ENCODE data around the gene TEN1.

The TEN1 gene

DNA sequence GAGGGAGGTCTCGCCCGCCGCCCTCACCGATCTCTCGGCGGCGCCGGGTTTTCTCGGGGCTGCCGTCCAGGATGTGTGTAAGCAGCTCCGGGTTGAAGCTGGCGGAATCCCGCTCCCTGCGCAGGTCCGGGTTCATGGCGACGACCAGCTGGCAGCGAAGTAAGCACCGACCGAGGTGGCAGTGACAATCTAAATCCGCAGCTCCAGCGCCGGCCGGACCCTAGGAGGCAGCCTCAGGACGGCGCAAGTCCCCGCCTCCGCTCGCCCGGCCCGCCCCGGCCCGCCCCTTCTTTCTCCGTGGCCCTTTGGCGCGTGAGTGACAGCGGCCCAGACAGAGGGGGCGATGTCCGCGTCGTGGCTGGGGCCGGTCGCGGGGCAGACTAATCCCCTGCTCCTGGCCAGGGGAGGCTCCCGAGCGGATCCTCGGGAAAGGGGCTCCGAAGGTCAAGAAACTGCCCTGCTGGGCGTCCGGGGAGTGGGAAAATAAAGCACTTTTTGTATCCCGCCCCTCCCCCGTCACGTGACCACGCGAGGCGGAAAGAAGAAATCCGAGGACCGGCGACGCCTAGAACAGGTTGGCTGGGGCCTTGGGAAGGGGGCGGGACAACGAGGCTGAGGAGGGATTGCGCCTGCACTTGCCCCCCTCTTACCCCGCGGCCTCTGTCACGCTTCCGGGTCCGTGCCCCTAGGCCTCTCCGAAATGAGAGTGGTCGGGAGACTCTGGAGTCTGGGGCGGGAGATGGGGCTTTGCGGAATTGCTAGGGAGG, at the start of gene TEN1, which contains the start of gene ACOX1 (continued):
- no peak for TF ChIP-seq ZNF830 (tag by site-specific recombination; IDR thresholded peaks at IDR 0.05; ENCODE audit: low read depth)
- TF ChIP-seq ZNF404 (tag by site-specific recombination; IDR thresholded peaks at IDR 0.05), result no peak
- TF ChIP-seq ZFP37 (tag by site-specific recombination; IDR thresholded peaks at IDR 0.05), result no peak; the same call in 1 of the 2 replicates
- peak; percentile 93; the same call in 1 of the 2 replicates for TF ChIP-seq IKZF3 (tag by site-specific recombination; IDR thresholded peaks at IDR 0.05)
- TF ChIP-seq, protein P1, sequence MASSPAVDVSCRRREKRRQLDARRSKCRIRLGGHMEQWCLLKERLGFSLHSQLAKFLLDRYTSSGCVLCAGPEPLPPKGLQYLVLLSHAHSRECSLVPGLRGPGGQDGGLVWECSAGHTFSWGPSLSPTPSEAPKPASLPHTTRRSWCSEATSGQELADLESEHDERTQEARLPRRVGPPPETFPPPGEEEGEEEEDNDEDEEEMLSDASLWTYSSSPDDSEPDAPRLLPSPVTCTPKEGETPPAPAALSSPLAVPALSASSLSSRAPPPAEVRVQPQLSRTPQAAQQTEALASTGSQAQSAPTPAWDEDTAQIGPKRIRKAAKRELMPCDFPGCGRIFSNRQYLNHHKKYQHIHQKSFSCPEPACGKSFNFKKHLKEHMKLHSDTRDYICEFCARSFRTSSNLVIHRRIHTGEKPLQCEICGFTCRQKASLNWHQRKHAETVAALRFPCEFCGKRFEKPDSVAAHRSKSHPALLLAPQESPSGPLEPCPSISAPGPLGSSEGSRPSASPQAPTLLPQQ (tag by site-specific recombination; IDR thresholded peaks at IDR 0.05), result 0 out of 2 replicates have a peak, but pooled peaks have one; percentile 22
- TF ChIP-seq GLI4 (tag by site-specific recombination; IDR thresholded peaks at IDR 0.05), result no peak
- TF ChIP-seq, protein P2, sequence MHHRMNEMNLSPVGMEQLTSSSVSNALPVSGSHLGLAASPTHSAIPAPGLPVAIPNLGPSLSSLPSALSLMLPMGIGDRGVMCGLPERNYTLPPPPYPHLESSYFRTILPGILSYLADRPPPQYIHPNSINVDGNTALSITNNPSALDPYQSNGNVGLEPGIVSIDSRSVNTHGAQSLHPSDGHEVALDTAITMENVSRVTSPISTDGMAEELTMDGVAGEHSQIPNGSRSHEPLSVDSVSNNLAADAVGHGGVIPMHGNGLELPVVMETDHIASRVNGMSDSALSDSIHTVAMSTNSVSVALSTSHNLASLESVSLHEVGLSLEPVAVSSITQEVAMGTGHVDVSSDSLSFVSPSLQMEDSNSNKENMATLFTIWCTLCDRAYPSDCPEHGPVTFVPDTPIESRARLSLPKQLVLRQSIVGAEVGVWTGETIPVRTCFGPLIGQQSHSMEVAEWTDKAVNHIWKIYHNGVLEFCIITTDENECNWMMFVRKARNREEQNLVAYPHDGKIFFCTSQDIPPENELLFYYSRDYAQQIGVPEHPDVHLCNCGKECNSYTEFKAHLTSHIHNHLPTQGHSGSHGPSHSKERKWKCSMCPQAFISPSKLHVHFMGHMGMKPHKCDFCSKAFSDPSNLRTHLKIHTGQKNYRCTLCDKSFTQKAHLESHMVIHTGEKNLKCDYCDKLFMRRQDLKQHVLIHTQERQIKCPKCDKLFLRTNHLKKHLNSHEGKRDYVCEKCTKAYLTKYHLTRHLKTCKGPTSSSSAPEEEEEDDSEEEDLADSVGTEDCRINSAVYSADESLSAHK (tag by site-specific recombination; IDR thresholded peaks at IDR 0.05), result peak; percentile 94
- TF ChIP-seq ZNF248 (tag by site-specific recombination; IDR thresholded peaks at IDR 0.05), result no peak
- peak; percentile 95 for TF ChIP-seq SP2 (tag by site-specific recombination; IDR thresholded peaks at IDR 0.05)
- TF ChIP-seq ZNF510 (tag by site-specific recombination; IDR thresholded peaks at IDR 0.05; ENCODE audit: insufficient replicate concordance), result no peak
- no peak for TF ChIP-seq ZNF521 (tag by site-specific recombination; IDR thresholded peaks at IDR 0.05)
- 0 out of 2 replicates have a peak, but pooled peaks have one; percentile 14 for TF ChIP-seq ZNF121 (tag by site-specific recombination; IDR thresholded peaks at IDR 0.05)
- 0 out of 2 replicates have a peak, but pooled peaks have one; percentile 57 for TF ChIP-seq ZNF2 (tag by site-specific recombination; IDR thresholded peaks at IDR 0.05)
- no peak for TF ChIP-seq ZNF707 (tag by site-specific recombination; IDR thresholded peaks at IDR 0.05)
- TF ChIP-seq ZBTB48 (tag by site-specific recombination; IDR thresholded peaks at IDR 0.05), result peak; percentile 74; the same call in 1 of the 2 replicates
- TF ChIP-seq, protein P3, sequence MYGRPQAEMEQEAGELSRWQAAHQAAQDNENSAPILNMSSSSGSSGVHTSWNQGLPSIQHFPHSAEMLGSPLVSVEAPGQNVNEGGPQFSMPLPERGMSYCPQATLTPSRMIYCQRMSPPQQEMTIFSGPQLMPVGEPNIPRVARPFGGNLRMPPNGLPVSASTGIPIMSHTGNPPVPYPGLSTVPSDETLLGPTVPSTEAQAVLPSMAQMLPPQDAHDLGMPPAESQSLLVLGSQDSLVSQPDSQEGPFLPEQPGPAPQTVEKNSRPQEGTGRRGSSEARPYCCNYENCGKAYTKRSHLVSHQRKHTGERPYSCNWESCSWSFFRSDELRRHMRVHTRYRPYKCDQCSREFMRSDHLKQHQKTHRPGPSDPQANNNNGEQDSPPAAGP (tag by site-specific recombination; IDR thresholded peaks at IDR 0.05), result peak; percentile 90
- 0 out of 2 replicates have a peak, but pooled peaks have one; percentile 12 for TF ChIP-seq ZNF423 (tag by site-specific recombination; IDR thresholded peaks at IDR 0.05)
- no peak for TF ChIP-seq ZNF473 (tag by site-specific recombination; IDR thresholded peaks at IDR 0.05)
- 0 out of 2 replicates have a peak, but pooled peaks have one; percentile 45 for TF ChIP-seq BCL11A (tag by site-specific recombination; IDR thresholded peaks at IDR 0.05; ENCODE audit: low read depth)
- TF ChIP-seq HOXA7 (CRISPR knock-in tag; IDR thresholded peaks at IDR 0.05; ENCODE audit: borderline replicate concordance), result no peak
- TF ChIP-seq ZNF350 (tag by site-specific recombination; IDR thresholded peaks at IDR 0.05), result no peak
- TF ChIP-seq ZXDB (tag by site-specific recombination; IDR thresholded peaks at IDR 0.05), result peak; percentile 82; the same call in 1 of the 2 replicates
- TF ChIP-seq MEIS1 (CRISPR knock-in tag; IDR thresholded peaks at IDR 0.05; ENCODE audit: borderline replicate concordance), result no peak
- TF ChIP-seq, protein P4, sequence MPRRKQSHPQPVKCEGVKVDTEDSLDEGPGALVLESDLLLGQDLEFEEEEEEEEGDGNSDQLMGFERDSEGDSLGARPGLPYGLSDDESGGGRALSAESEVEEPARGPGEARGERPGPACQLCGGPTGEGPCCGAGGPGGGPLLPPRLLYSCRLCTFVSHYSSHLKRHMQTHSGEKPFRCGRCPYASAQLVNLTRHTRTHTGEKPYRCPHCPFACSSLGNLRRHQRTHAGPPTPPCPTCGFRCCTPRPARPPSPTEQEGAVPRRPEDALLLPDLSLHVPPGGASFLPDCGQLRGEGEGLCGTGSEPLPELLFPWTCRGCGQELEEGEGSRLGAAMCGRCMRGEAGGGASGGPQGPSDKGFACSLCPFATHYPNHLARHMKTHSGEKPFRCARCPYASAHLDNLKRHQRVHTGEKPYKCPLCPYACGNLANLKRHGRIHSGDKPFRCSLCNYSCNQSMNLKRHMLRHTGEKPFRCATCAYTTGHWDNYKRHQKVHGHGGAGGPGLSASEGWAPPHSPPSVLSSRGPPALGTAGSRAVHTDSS (tag by site-specific recombination; IDR thresholded peaks at IDR 0.05), result no peak; the same call in 1 of the 2 replicates
- TF ChIP-seq SP3 (tag by site-specific recombination; IDR thresholded peaks at IDR 0.05), result peak; percentile 98
- TF ChIP-seq, protein P5, sequence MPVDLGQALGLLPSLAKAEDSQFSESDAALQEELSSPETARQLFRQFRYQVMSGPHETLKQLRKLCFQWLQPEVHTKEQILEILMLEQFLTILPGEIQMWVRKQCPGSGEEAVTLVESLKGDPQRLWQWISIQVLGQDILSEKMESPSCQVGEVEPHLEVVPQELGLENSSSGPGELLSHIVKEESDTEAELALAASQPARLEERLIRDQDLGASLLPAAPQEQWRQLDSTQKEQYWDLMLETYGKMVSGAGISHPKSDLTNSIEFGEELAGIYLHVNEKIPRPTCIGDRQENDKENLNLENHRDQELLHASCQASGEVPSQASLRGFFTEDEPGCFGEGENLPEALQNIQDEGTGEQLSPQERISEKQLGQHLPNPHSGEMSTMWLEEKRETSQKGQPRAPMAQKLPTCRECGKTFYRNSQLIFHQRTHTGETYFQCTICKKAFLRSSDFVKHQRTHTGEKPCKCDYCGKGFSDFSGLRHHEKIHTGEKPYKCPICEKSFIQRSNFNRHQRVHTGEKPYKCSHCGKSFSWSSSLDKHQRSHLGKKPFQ (tag by site-specific recombination; IDR thresholded peaks at IDR 0.05), result no peak; the same call in 1 of the 2 replicates
- TF ChIP-seq, protein P6, sequence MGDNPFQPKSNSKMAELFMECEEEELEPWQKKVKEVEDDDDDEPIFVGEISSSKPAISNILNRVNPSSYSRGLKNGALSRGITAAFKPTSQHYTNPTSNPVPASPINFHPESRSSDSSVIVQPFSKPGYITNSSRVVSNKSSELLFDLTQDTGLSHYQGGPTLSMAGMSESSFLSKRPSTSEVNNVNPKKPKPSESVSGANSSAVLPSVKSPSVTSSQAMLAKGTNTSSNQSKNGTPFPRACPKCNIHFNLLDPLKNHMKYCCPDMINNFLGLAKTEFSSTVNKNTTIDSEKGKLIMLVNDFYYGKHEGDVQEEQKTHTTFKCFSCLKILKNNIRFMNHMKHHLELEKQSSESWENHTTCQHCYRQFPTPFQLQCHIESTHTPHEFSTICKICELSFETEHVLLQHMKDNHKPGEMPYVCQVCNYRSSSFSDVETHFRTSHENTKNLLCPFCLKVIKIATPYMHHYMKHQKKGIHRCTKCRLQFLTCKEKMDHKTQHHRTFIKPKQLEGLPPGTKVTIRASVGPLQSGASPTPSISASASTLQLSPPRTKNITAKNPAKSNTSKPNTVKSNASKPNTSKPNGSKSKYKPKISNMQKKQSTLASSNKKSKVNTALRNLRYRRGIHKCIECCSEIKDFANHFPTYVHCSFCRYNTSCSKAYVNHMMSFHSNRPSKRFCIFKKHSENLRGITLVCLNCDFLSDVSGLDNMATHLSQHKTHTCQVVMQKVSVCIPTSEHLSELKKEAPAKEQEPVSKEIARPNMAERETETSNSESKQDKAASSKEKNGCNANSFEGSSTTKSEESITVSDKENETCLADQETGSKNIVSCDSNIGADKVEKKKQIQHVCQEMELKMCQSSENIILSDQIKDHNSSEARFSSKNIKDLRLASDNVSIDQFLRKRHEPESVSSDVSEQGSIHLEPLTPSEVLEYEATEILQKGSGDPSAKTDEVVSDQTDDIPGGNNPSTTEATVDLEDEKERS (tag by site-specific recombination; IDR thresholded peaks at IDR 0.05), result no peak
